Activated CD8-positive, alpha-beta memory T cell treated with anti-CD3 and anti-CD28 coated beads, Interleukin-2, amount 10 ng/mL, durations not matched to agents 7 days and 5 days (primary cell): ENCODE measurements around the gene DOCK10. TPM values are rescaled to one million over a fixed set of nuclear protein-coding genes. Genes with fewer than 3 reads are reported as not detected.

Experiments used
- ATAC-seq: fragments of 150-1000 bp; cut with Tn5 transposase; one replicate; pipeline ENCODE4 v1.10.0; 2021; ENCODE audit warnings: moderate library complexity
- CTCF ChIA-PET: fragments of 350-600 bp; sonication (Branson Sonifier 250); formaldehyde crosslinking; loops from one replicate; lab custom pipeline; 2021; ENCODE audit warnings: antibody characterized with exemption; lab: Charles Lee
- DNase-seq: peaks from one replicate; pipeline ENCODE4 v3.0.0-alpha.2; 2020
- H3K27ac Mint-ChIP-seq: one replicate; pipeline ENCODE4 v1.8.0; 2021; ENCODE audit warnings: mild to moderate bottlenecking, mixed read lengths
- H3K27me3 Mint-ChIP-seq: one replicate; pipeline ENCODE4 v1.8.0; 2021; ENCODE audit warnings: mixed read lengths
- H3K36me3 Mint-ChIP-seq: one replicate; pipeline ENCODE4 v1.8.0; 2021; ENCODE audit warnings: mild to moderate bottlenecking, mixed read lengths
- H3K4me1 Mint-ChIP-seq: one replicate; pipeline ENCODE4 v1.8.0; 2021; ENCODE audit warnings: mixed read lengths
- H3K4me3 Mint-ChIP-seq: one replicate; pipeline ENCODE4 v1.8.0; 2021; ENCODE audit warnings: mild to moderate bottlenecking, moderate library complexity, mixed read lengths
- H3K9me3 Mint-ChIP-seq: one replicate; pipeline ENCODE4 v1.8.0; 2022; ENCODE audit warnings: low read depth, mixed read lengths
- total RNA-seq, 2 experiments: library from RNA; stranded (reverse); gene quantifications; one replicate each; pipeline ENCODE4 v1.2.3, GENCODE V29; 2021

Gene DOCK10
- 100 to 1,000 TPM; 251 to 271 TPM for total RNA-seq

DNA sequence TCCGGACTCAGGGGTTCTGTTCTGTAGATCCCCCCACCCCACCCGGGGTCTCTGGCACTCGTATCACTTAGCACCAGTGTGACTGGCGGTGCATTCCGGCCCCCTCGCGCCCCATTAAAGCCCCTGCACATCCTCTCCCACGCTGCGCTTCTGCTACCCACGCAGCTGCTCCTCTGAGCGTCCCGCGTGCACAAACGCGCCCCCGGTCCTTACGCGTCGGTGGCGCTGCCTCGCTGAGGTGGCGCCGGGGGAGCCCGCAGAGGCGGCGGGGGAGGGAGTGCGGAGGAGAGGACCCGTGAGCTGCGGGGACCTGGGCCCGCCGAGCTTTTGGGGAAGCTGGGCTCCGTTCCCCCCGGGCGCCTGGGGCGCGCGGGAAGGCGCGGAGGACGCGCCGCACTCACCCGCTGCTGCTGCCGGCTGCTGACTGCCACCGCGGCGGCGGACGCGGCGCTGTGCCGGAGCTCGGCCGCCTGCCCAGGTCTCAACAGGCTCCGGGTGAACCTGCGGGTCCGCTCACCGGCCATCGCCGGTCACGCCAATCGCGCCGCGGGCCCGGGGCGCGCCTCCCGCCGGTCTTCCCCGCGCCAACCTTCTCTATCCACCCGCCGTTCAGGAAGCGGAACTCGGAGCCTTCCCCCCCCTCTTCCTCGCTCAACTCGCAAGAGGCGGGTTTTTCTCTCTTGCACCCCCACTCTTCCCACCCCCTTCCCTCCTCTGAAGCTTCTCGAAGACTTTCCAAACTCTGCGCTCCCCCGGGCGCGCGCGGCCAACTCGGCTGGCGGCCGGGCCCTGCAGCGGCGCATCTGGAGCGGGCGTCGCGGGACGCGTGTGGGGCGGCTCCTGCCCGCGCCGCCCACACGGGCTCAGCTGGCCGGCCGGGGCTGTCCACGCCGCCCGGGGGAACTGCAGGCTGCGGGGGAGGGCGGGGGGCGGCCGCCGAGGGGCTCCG, at the start of gene DOCK10:
Gene DOCK10, minus strand, starts transcription at position 618 of the 949 bp plus-strand sequence. Its CDS starts 94 bp downstream, at position 524.
- Mint-ChIP-seq H3K27ac (peak within 1 kb of the TSS; percentile 100), H3K4me1 (peaks cover 44% of the 10 kb centered on the region), H3K4me3 (peak within 1 kb of the TSS; percentile 99), H3K27me3 (peaks cover 15% of the 10 kb centered on the region), H3K9me3 (no peaks in the 10 kb centered on the region), H3K36me3 (peaks cover 29% of the 10 kb centered on the region)
- peak; percentile 54 for ATAC-seq
- CTCF ChIA-PET: interaction anchor here (0.6 to 5.5 kb wide), 11 partner anchors 9 to 157 kb away, joined by 3 to 38 read pairs (median 4); no protein-coding TSS in a partner anchor
- DNase-seq: peak; percentile 67

DNA sequence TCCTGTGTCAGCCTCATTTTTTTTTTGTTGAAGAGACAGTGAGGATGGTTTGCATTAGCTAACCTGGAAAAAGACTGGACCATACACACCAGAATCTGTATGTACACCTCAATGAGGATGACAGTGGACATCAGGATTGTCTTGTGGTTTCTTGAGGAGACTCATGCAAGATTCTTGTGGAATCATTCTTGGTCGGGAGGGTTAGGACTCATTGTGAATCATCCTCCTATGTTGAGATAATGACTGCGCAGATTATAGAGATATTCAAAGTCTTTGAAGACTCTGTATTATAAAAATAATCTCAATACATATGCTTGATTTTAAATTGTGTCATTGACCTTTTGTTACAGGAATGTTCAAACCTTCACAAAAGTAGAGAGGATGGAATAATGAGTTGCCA, 49.1 kb upstream of the DOCK10 start:
- no peak overlapping the region for H3K27ac Mint-ChIP-seq
- H3K27me3 Mint-ChIP-seq: no peaks in the 10 kb centered on the region
- H3K9me3 Mint-ChIP-seq: no peaks in the 10 kb centered on the region
- H3K4me1 Mint-ChIP-seq: peaks cover 7% of the 10 kb centered on the region
- no peak overlapping the region for H3K4me3 Mint-ChIP-seq
- ATAC-seq (no peak), DNase-seq (no peak)
- H3K36me3 Mint-ChIP-seq: peaks cover 2% of the 10 kb centered on the region
- CTCF ChIA-PET: no interaction called here

DNA sequence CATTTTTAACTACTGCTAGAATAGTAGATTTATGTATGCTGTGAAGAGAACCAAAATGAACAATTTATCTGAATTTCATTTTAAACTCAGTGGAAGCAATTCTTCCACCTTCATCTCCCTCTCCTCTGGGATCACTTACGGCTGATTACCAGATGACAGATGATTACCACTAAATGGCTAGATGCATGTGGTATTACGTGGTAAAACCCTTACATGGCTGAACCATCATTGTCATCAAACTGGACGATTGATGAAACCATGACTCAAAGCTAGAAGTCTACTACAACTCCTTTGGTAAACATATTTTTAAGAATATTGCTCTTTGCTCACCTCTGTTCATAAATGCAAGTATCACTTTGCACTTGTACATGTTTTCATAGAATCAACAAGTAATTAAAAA, 48.5 kb upstream of the DOCK10 start:
- Mint-ChIP-seq H3K9me3 (no peaks in the 10 kb centered on the region), H3K27me3 (no peaks in the 10 kb centered on the region), H3K27ac (no peak overlapping the region), H3K36me3 (peaks cover 2% of the 10 kb centered on the region), H3K4me3 (no peak overlapping the region), H3K4me1 (peaks cover 7% of the 10 kb centered on the region)
- CTCF ChIA-PET: no interaction called here
- DNase-seq (no peak), ATAC-seq (no peak)

DNA sequence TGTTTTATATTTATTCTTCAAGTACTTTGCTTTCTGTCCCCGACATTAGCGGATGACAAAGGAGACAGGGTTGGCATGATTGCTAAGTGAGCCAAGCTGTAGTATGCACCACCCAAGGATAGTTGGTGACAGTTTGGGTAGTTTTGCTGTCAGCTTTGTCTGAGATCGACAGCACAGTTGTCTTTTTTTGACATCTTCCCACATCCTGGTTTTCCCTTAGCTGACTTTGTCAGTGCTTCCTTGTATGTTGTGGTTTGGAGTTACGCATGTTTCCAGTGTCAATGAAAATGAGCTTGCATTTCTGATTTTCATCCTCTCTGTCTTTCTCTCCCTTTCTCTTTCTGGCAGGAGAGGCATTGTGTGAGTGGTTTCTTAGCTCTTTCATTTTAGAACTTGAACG, 44.6 kb upstream of the DOCK10 start:
- Mint-ChIP-seq H3K4me3 (peak overlapping the region; percentile 1), H3K4me1 (peaks cover 7% of the 10 kb centered on the region), H3K9me3 (no peaks in the 10 kb centered on the region), H3K27me3 (no peaks in the 10 kb centered on the region), H3K27ac (no peak overlapping the region), H3K36me3 (no peaks in the 10 kb centered on the region)
- CTCF ChIA-PET: interaction anchor here (1.1 kb wide), 1 partner anchor 13 kb away, joined by 4 read pairs; no protein-coding TSS in a partner anchor
- ATAC-seq (no peak), DNase-seq (no peak)

DNA sequence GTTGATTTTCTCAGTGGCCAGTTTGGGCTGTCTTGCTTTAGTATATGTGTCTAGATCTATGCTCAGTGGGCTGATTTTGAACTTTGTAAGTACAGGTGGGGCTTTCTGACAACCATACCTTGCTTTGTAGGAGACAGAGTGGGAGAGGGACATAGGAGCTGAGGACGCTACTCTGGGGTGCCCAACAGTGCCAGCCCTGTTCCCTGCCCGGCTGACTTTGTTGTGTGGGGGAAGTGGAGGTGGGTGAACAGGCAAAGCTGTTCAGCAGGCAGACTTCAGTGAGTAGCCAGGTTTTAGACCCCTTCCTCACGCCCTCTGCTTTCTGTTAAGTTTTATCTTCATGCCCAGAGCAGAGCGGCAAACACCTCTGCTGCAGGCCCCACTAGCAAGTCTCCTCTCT, 44.2 kb upstream of the DOCK10 start:
- no peaks in the 10 kb centered on the region for H3K9me3 Mint-ChIP-seq
- no peaks in the 10 kb centered on the region for H3K27me3 Mint-ChIP-seq
- H3K4me1 Mint-ChIP-seq: peaks cover 7% of the 10 kb centered on the region
- no peaks in the 10 kb centered on the region for H3K36me3 Mint-ChIP-seq
- no peak for ATAC-seq
- no peak for DNase-seq
- CTCF ChIA-PET: interaction anchor here (1.1 kb wide), 1 partner anchor 12 kb away, joined by 4 read pairs; no protein-coding TSS in a partner anchor
- H3K27ac Mint-ChIP-seq: no peak overlapping the region
- H3K4me3 Mint-ChIP-seq: no peak overlapping the region

DNA sequence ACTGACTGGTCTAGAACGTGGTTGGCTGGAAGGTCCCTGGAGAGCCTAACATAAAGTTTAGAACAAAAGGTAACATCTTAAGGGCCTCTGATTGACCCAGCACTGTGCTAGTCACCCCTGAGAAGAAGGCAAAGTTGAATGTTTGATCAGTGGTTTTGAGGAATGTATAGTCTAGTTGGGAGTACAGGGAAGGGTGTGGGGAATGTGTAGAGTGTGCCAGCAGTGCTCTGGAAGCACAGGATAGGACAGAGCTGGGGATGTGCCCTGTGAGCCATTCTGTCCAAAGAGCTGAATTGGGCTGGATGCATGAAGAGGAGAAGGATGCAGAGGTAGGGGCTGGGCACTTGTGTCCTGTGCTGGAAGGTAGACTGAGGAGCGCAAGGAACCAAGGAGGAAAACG, 41.0 kb upstream of the DOCK10 start:
- CTCF ChIA-PET: no interaction called here
- Mint-ChIP-seq H3K9me3 (no peaks in the 10 kb centered on the region), H3K4me1 (peaks cover 2% of the 10 kb centered on the region), H3K27me3 (no peaks in the 10 kb centered on the region), H3K4me3 (no peak overlapping the region), H3K36me3 (no peaks in the 10 kb centered on the region), H3K27ac (no peak overlapping the region)
- no peak for ATAC-seq
- DNase-seq: no peak

DNA sequence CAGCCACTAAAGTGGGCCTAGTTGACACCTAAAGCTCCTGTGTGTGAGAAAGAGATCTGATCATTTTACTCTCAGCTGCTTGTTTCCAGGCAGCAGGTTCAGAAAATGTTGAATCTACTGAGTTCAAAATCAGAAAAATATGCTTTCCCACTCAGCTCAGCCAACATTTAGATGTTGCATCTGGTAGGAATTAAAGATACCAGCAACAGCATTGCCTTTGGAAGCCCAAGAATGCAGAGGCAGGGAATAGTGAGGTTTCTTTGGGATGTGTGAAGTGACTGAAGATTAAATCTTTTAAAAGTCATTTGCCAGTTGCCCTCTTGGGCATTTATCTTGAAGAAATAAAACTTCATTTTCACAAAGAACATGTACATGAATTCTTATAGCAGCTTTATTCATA, 33.9 kb upstream of the DOCK10 start:
- H3K9me3 Mint-ChIP-seq: no peaks in the 10 kb centered on the region

DNA sequence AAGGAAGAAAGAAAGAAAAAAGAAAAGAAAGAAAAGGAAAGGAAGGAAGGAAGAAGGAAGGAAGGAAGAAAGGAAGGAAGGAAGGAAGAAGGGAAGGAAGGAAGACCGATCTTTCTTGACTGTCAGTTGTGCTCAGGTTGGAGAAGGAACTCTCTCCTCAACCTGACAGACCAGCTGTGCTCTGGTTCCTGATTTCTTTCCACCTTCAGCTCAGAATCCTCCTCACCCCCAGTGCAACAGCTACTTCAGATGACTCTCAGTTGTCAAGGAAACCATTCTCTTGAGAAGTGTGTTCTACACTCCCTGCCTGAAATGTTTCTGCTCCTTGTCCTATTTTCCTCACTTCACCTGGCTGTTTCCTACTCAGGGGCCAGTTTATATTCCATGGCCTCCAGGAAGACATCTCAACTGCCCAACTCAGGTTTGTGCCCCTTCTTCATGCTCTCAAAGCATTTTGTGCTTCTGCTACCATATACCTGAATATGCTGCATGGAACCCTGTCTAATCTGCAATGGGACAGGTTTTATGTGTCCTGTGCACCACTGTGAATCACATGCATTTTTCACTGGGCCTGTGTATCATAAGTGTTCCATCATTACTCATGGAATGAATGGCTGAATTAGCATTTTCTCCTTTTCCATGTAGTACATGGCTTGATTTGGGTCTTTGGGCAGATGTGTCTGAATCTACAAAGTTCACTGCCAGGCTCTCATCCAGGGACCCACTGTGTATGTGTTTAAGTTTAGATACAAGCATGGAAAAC, 32.8 kb upstream of the DOCK10 start:
- Mint-ChIP-seq H3K36me3 (no peaks in the 10 kb centered on the region), H3K27ac (no peak overlapping the region), H3K4me1 (no peaks in the 10 kb centered on the region), H3K9me3 (no peaks in the 10 kb centered on the region), H3K4me3 (no peak overlapping the region), H3K27me3 (no peaks in the 10 kb centered on the region)
- ATAC-seq (no peak), DNase-seq (no peak)
- CTCF ChIA-PET: interaction anchor here (1.4 kb wide), 1 partner anchor 12 kb away, joined by 4 read pairs; no protein-coding TSS in a partner anchor

More for the DNA sequence above, 33.9 kb upstream of the DOCK10 start:
- Mint-ChIP-seq H3K36me3 (no peaks in the 10 kb centered on the region), H3K4me1 (no peaks in the 10 kb centered on the region), H3K27me3 (no peaks in the 10 kb centered on the region), H3K4me3 (no peak overlapping the region), H3K27ac (no peak overlapping the region)
- DNase-seq (no peak), ATAC-seq (no peak)
- CTCF ChIA-PET: no interaction called here

DNA sequence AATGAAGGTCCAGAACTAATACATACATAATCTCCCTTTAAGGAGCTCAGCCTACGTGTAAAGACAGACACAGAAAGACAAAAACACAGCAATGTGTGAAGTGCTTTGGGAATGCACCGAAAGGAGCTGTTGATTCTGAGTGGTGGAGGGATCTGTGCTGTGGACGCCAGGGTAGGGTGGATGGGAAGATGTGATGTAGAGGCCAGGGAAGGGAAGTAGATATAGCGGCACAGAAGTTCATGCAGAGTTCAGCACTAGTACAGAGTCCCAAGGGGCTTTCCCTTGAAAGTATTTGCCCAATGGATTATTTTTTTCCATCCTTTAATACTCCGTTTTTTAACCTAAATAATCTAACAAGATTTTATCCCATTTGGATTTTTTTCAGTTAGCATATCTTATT, 32.1 kb upstream of the DOCK10 start:
- no peaks in the 10 kb centered on the region for H3K36me3 Mint-ChIP-seq
- DNase-seq (no peak), ATAC-seq (no peak)
- H3K27me3 Mint-ChIP-seq: no peaks in the 10 kb centered on the region
- H3K4me1 Mint-ChIP-seq: no peaks in the 10 kb centered on the region
- no peak overlapping the region for H3K27ac Mint-ChIP-seq
- CTCF ChIA-PET: interaction anchor here (1.4 to 1.6 kb wide), 2 partner anchors 13 to 57 kb away, joined by 3 to 4 read pairs; no protein-coding TSS in a partner anchor
- no peaks in the 10 kb centered on the region for H3K9me3 Mint-ChIP-seq
- H3K4me3 Mint-ChIP-seq: no peak overlapping the region

DNA sequence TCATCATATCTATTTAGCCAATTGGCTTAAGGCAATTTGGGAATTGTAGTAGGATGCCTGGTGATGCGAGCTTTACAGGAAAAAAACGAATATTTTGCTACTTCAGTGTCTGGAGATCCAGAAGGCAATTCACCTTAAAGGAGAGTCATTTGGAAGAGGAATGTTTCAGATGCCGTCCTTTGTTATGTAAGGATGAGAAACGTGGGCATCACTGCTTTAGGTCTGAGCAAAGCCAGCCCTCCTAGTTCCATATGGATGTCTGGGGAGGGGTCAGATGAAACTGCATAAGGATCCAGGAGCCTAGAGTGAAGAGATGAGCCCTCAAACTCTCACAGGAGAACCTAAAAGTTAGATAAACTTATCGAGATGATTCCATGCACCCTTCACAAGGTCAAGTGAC, 30.9 kb upstream of the DOCK10 start:
- H3K27me3 Mint-ChIP-seq: no peaks in the 10 kb centered on the region
- H3K4me3 Mint-ChIP-seq: no peak overlapping the region
- peaks cover 4% of the 10 kb centered on the region for H3K36me3 Mint-ChIP-seq
- CTCF ChIA-PET: interaction anchor here (1.3 to 1.6 kb wide), 3 partner anchors 14 to 1226 kb away, joined by 3 to 4 read pairs (median 3); no protein-coding TSS in a partner anchor
- no peaks in the 10 kb centered on the region for H3K4me1 Mint-ChIP-seq
- ATAC-seq (no peak), DNase-seq (no peak)
- H3K9me3 Mint-ChIP-seq: no peaks in the 10 kb centered on the region
- no peak overlapping the region for H3K27ac Mint-ChIP-seq

DNA sequence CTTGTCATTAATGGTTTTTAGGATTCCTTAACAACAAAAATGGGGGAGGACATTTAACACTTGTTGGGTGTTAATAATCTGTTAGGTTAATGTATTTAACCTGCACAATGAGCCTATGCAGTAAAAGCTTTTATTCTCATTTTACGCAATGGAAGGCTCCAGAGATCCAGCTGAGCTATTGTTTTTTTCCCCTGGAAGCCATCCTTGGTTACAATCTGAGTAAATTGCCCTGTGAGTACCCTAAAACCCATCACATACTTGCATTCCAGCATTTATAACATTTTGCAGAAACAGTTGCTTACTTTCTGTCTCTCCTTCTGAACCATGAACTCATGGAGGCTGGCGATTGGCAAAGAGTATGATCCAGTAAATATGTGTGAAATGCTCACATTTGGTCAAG, 30.2 kb upstream of the DOCK10 start:
- ATAC-seq (no peak), DNase-seq (no peak)
- no peak overlapping the region for H3K27ac Mint-ChIP-seq
- no peaks in the 10 kb centered on the region for H3K27me3 Mint-ChIP-seq
- peaks cover 7% of the 10 kb centered on the region for H3K36me3 Mint-ChIP-seq
- CTCF ChIA-PET: interaction anchor here (0.6 to 1.3 kb wide), 2 partner anchors 1137 to 1225 kb away, joined by 3 read pairs; no protein-coding TSS in a partner anchor
- H3K9me3 Mint-ChIP-seq: peaks cover 3% of the 10 kb centered on the region
- no peaks in the 10 kb centered on the region for H3K4me1 Mint-ChIP-seq
- no peak overlapping the region for H3K4me3 Mint-ChIP-seq

DNA sequence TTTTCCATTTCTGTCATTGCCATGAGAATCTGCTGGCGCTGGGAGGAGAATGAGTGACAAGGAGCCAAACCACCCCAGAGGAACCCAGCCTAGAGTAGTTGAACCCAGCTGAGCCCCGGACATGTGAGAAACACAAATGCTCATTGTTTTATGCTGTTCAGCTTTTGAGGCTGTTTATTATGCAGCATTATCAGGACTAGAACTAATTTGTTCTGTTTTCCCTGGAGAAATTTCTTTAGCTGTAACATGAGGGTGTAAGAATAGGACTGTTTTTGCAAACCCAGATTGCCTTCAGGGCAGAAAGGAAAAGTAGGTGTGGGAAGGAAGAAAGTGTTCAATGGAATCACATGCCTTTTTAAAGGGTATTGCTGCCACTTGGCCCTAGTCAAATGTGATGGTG, 28.5 kb upstream of the DOCK10 start:
- Mint-ChIP-seq H3K4me3 (no peak overlapping the region), H3K9me3 (peaks cover 6% of the 10 kb centered on the region), H3K27me3 (no peaks in the 10 kb centered on the region), H3K27ac (no peak overlapping the region), H3K36me3 (peaks cover 19% of the 10 kb centered on the region), H3K4me1 (peaks cover 3% of the 10 kb centered on the region)
- no peak for ATAC-seq
- CTCF ChIA-PET: interaction anchor here (1.1 to 1.3 kb wide), 3 partner anchors 18 to 113 kb away, joined by 3 to 4 read pairs (median 3); no protein-coding TSS in a partner anchor
- no peak for DNase-seq

DNA sequence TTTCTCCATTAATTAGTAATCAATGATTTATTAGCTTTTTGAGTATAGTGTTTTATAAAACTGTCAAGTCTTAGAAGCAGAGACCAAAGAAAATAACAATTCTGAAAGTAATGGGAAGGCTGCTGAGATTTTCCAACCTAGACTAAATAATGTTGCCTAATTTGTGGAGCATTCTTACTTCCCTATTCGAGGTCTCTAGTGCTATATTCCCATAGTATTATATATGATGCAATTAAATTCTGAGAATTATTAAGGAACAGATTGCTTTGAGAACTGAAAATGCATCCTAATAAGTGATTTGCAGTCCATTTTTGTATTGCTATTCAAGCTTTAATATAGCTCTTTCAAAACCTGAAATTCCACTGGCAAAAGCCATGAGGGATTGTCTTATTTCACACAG, 27.7 kb upstream of the DOCK10 start:
- CTCF ChIA-PET: interaction anchor here (1.1 to 1.3 kb wide), 2 partner anchors 30 to 112 kb away, joined by 3 read pairs; no protein-coding TSS in a partner anchor
- H3K9me3 Mint-ChIP-seq: peaks cover 6% of the 10 kb centered on the region
- H3K4me1 Mint-ChIP-seq: peaks cover 10% of the 10 kb centered on the region
- ATAC-seq (no peak), DNase-seq (no peak)
- H3K27me3 Mint-ChIP-seq: no peaks in the 10 kb centered on the region
- no peak overlapping the region for H3K4me3 Mint-ChIP-seq
- H3K27ac Mint-ChIP-seq: no peak overlapping the region
- H3K36me3 Mint-ChIP-seq: peaks cover 19% of the 10 kb centered on the region
